Mesothelial cell of epicardium (in vitro differentiated cells): Measurements from ENCODE around the gene CMSS1. TPM values are rescaled to one million over a fixed set of nuclear protein-coding genes. Genes with fewer than 3 reads are reported as not detected.

Experiments
- DNase-seq, 2 experiments: peaks; one replicate each; pipeline ENCODE4 v3.0.0; 2021; ENCODE audit warnings: low spot score in 2 of 2; ENCODE audit not compliant: unreplicated experiment in 2 of 2
- H3K27ac Mint-ChIP-seq: 2 replicates; pipeline ENCODE4 v1.8.0; 2021; ENCODE audit warnings: mixed read lengths
- H3K27me3 Mint-ChIP-seq: 2 replicates; pipeline ENCODE4 v1.8.0; 2021; ENCODE audit warnings: low read depth, mixed read lengths
- H3K36me3 Mint-ChIP-seq: 2 replicates; pipeline ENCODE4 v1.8.0; 2021; ENCODE audit warnings: mixed read lengths
- H3K4me1 Mint-ChIP-seq: 2 replicates; pipeline ENCODE4 v1.8.0; 2021; ENCODE audit warnings: mixed read lengths
- H3K4me3 Mint-ChIP-seq: 2 replicates; pipeline ENCODE4 v1.8.0; 2021; ENCODE audit warnings: mild to moderate bottlenecking, moderate library complexity, mixed read lengths
- H3K9me3 Mint-ChIP-seq: 2 replicates; pipeline ENCODE4 v1.8.0; 2021; ENCODE audit warnings: mixed read lengths
- CTCF ChIP-seq: fragments of 200-600 bp; sonication (generic); IDR thresholded peaks from one replicate; pipeline ENCODE4 v1.5.0; 2021; ENCODE audit warnings: antibody characterized with exemption; ENCODE audit not compliant: unreplicated experiment
- total RNA-seq: library from RNA; stranded (reverse); gene quantifications from 3 replicates; pipeline ENCODE4 v1.2.1, GENCODE V29; 2021

The CMSS1 gene
- total RNA-seq, 1 donor from 2014 or later: 30.0 TPM

- no peak for TF ChIP-seq CTCF
- no peak for DNase-seq
These were observed 149.2 kb downstream of the CMSS1 start for GRCh38 chr3:99966662-99967416.

GRCh38 chr3:99967796-99968195 is 150.1 kb downstream of the CMSS1 start:
- TF ChIP-seq CTCF: no peak
- no peaks in the 10 kb centered on the region for H3K36me3 Mint-ChIP-seq
- no peaks in the 10 kb centered on the region for H3K9me3 Mint-ChIP-seq
- H3K4me3 Mint-ChIP-seq: no peak overlapping the region
- no peak overlapping the region for H3K27ac Mint-ChIP-seq
- no peak for DNase-seq
- peaks cover 11% of the 10 kb centered on the region for H3K4me1 Mint-ChIP-seq
- no peaks in the 10 kb centered on the region for H3K27me3 Mint-ChIP-seq

More at GRCh38 chr3:99966662-99967416, 149.2 kb downstream of the CMSS1 start:
- H3K4me3 Mint-ChIP-seq: no peak overlapping the region
- H3K27me3 Mint-ChIP-seq: no peaks in the 10 kb centered on the region
- no peaks in the 10 kb centered on the region for H3K9me3 Mint-ChIP-seq
- no peaks in the 10 kb centered on the region for H3K36me3 Mint-ChIP-seq
- H3K4me1 Mint-ChIP-seq: peaks cover 11% of the 10 kb centered on the region
- peak overlapping the region; percentile 24 for H3K27ac Mint-ChIP-seq

GRCh38 chr3:99969136-99969535 is 151.5 kb downstream of the CMSS1 start:
- H3K4me3 Mint-ChIP-seq: no peak overlapping the region
- no peaks in the 10 kb centered on the region for H3K27me3 Mint-ChIP-seq
- TF ChIP-seq CTCF: no peak
- H3K36me3 Mint-ChIP-seq: no peaks in the 10 kb centered on the region
- DNase-seq: no peak
- peaks cover 19% of the 10 kb centered on the region for H3K4me1 Mint-ChIP-seq
- H3K27ac Mint-ChIP-seq: no peak overlapping the region
- H3K9me3 Mint-ChIP-seq: no peaks in the 10 kb centered on the region

GRCh38 chr3:99970198-99970597 is 152.5 kb downstream of the CMSS1 start:
- no peak for TF ChIP-seq CTCF
- no peaks in the 10 kb centered on the region for H3K36me3 Mint-ChIP-seq

GRCh38 chr3:99971761-99972160 is 154.1 kb downstream of the CMSS1 start:
- Mint-ChIP-seq H3K4me1 (peaks cover 17% of the 10 kb centered on the region), H3K27me3 (no peaks in the 10 kb centered on the region), H3K9me3 (peaks cover 2% of the 10 kb centered on the region), H3K4me3 (no peak overlapping the region), H3K27ac (no peak overlapping the region), H3K36me3 (peaks cover 2% of the 10 kb centered on the region)
- no peak for TF ChIP-seq CTCF
- DNase-seq: no peak

More at GRCh38 chr3:99970198-99970597, 152.5 kb downstream of the CMSS1 start:
- no peak overlapping the region for H3K4me3 Mint-ChIP-seq
- H3K9me3 Mint-ChIP-seq: no peaks in the 10 kb centered on the region
- H3K4me1 Mint-ChIP-seq: peaks cover 19% of the 10 kb centered on the region
- DNase-seq: no peak
- H3K27ac Mint-ChIP-seq: no peak overlapping the region
- H3K27me3 Mint-ChIP-seq: no peaks in the 10 kb centered on the region
